Transverse colon (tissue), 3 donors: ENCODE measurements around the gene NLRP12.

Source experiments
- CTCF ChIP-seq, 5 experiments: fragments of 200-600 bp in 3 of 5; fragments of 450-650 bp in 2 of 5; sonication (generic) in 3 of 5; IDR thresholded peaks; 1 replicate in 2 of 5; 2 replicates in 3 of 5; pipeline ENCODE4 v1.5.1; 2016 to 2017; ENCODE audit warnings: antibody characterized with exemption in 5 of 5, inconsistent platforms in 3 of 5, mild to moderate bottlenecking in 2 of 5, moderate library complexity in 1 of 5
- POLR2A ChIP-seq: fragments of 450-650 bp; IDR thresholded peaks from one replicate; pipeline ENCODE4 v1.6.1; 2016; ENCODE audit warnings: antibody characterized with exemption, mild to moderate bottlenecking, moderate library complexity

- TF ChIP-seq CTCF (IDR thresholded peaks at IDR 0.05) (peak in 2 of 5 experiments; percentile 10 to 16), POLR2A (no peak)
Measured at GRCh38 chr19:53808710-53809125, 15.4 kb downstream of the NLRP12 start.
